Epithelial cell of esophagus (primary cell): ENCODE data around the gene PSMC3.

Source experiments
- DNase-seq: peaks from one replicate; pipeline ENCODE4 v3.0.0; 2010; ENCODE audit warnings: low read depth
- H3K4me3 ChIP-seq: 2 replicates; pipeline ENCODE4 v1.5.1; 2011; ENCODE audit warnings: mild to moderate bottlenecking, low read length, control low read depth
- CTCF ChIP-seq: IDR thresholded peaks from 2 replicates; pipeline ENCODE4 v1.5.1; 2011; ENCODE audit warnings: low read depth, mild to moderate bottlenecking, low read length, control low read depth, inconsistent platforms; ENCODE audit not compliant: insufficient read depth; ENCODE audit errors: missing control alignments

PSMC3 gene

DNA sequence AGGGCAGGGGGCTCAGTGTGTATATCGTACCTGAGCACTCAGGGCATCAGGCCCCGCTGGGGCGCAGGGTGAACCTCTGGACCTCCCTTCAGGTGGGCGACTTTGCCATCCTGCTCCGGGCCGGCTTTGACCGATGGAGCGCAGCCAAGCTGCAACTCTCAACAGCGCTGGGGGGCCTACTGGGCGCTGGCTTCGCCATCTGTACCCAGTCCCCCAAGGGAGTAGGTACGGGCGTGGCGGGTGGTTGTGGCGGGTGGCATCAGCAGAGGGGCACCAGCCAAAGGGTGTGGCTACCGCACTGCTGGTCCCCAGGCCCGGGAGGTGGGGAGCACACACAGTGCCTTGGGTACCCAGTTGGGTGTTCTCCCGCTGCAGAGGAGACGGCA, 11.6 kb downstream of the PSMC3 start:
- DNase-seq, result no peak
- no peak overlapping the region for H3K4me3 ChIP-seq
- TF ChIP-seq CTCF, result no peak

GRCh38 chr11:47413908-47414684, 12.1 kb downstream of the PSMC3 start:
- TF ChIP-seq CTCF, result no peak
- DNase-seq, result no peak

GRCh38 chr11:47413351-47413750, 12.9 kb downstream of the PSMC3 start:
- no peak for DNase-seq
- TF ChIP-seq CTCF, result no peak
- H3K4me3 ChIP-seq, result no peak overlapping the region

More at GRCh38 chr11:47413908-47414684, 12.1 kb downstream of the PSMC3 start:
- H3K4me3 ChIP-seq, result no peak overlapping the region

DNA sequence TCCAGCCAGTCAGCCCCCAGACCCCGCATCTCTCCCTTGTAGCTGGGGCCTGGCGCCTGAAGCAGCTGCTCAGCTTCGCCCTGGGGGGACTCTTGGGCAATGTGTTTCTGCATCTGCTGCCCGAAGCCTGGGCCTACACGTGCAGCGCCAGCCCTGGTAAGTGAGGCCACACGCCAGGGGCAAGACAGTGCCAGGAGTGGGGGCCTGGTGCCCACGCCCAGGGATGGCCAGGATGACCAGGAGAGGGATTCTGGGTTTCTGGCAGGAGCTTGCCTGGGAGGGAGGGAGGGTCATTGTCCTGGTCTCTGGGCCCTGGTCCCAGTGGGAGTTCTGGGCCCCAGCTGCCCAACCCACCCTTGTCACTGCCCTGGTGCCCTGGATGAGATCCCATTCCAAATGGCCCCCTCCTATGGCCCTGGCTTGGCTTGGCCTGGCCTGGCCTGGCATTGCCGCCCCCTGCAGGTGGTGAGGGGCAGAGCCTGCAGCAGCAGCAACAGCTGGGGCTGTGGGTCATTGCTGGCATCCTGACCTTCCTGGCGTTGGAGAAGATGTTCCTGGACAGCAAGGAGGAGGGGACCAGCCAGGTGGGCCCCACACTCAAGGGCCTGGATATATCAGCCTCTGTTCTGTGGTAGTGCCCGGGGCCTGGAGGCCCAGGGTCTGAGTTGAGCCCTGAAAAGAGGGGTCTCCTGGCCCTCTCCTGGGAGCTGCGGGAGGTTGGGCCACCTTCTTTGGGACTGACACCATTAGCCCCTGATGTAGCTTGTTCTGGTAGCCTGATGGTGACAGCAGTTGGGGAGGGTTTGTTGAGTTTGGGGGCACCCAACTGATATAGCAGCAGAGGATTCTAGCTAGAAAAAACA, 14.1 kb downstream of the PSMC3 start:
- no peak overlapping the region for H3K4me3 ChIP-seq
- TF ChIP-seq CTCF, result peak; percentile 72
- DNase-seq, result peak; percentile 36

DNA sequence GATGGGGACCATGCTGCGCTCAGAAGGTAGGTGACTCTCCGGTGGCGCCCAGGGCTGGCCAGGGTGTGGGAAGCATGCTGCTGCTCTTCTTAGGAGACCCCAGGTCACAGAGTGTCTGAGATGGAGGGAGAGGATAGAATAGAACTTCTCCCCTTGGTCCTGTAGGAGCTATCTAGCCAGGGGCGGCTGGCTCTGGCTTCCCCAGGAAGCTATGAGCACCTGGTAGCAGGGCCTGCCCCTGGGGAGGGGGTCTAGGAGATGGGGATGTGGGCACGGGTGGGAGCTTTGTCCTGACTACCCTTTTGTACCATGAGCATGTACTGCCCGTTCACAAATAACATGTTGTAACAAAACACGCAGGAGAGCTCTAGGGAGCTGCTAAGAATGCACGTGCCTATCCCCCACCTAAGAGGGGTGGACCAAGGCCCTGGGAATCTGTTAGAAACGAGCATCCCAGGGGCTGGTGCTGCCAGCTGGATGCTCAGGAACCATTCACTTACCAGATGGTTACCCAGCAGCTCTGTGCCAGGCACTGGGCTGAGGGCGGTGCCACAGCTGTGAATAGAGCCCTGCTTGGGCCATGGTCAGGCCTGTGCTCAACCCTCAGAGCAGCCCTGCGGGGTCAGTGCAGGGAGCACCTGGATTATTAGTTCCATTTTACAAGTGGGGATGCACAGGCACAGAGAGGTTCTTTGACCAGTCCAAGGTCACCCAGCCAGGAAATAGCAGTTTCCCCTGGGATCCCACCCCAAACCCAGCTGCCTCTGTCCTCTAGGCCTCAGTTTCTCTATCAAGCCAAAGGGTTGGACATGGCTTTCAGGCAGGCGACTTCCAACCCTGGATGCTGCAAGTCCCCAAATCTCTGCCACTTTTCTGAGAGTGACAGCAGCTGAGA, 15.6 kb downstream of the PSMC3 start:
- DNase-seq, result no peak
- no peak overlapping the region for H3K4me3 ChIP-seq
- no peak for TF ChIP-seq CTCF
